Measurements from ENCODE around the gene JARID2.

The JARID2 gene

DNA sequence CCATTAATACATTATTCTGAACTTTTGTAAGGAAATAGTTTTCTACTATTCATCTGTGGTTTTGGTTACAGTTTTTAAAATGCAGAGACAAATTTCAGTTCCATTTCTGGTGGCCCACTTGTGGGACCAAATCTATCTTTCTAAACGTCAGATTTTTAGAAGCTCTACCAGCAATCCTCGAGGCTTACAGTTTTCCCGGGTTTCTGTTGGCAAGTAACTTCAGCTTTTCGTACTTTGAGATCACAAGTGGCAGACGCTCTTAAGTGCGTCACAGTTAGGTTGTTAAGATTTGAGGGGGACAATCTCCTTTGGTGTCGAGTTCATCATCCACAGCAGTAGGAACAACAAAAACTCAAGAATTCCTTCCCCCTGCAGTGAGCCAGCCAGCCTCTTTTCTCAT is 60.0 kb downstream of the JARID2 start:
- ChIA-PET CTCF (no interaction called here), POLR2A (ENCODE audit: low non-redundant PET) (no interaction called here)
- TF ChIP-seq, protein P1, sequence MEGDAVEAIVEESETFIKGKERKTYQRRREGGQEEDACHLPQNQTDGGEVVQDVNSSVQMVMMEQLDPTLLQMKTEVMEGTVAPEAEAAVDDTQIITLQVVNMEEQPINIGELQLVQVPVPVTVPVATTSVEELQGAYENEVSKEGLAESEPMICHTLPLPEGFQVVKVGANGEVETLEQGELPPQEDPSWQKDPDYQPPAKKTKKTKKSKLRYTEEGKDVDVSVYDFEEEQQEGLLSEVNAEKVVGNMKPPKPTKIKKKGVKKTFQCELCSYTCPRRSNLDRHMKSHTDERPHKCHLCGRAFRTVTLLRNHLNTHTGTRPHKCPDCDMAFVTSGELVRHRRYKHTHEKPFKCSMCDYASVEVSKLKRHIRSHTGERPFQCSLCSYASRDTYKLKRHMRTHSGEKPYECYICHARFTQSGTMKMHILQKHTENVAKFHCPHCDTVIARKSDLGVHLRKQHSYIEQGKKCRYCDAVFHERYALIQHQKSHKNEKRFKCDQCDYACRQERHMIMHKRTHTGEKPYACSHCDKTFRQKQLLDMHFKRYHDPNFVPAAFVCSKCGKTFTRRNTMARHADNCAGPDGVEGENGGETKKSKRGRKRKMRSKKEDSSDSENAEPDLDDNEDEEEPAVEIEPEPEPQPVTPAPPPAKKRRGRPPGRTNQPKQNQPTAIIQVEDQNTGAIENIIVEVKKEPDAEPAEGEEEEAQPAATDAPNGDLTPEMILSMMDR (conservative IDR thresholded peaks at IDR 0.05; ENCODE audit: low read depth) = no peak
- DNase-seq (ENCODE audit: low spot score) = no peak
- no peak overlapping the region for H3K27ac ChIP-seq

DNA sequence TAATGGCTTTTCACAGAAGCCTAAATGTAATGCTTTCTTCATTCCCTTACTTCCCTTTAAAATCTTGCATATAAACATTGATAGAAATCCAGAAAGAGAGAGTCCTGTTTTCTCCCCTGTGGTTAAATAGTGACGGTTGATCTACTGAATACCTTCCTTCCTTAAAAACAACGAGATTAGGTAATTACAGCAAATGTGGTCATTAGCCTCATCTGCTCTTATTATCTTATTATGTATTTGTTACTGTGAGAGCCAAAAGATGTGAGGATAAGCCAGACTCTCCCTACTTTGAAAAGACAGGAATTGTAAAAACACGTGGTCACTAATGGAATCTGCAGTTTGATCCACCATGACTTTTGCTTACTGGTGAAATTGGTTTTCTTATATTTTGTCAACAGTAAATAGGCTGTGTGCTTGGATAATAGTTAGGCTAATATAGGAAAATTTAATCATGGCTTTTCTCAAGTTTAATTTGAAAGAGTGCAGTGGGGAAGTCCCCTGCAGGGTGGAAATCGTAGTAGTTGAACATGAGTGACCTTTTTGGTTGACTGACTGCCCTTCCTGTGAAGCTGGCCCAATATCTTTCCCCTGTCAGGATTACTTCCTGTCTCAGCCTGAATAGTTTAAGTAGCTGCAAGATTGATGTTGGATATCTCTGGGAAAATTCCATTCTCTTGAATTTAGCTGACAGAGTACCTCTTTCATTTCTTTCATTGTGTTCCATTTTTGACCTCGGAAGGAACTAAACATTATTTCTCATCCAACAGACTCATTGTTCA is 62.8 kb downstream of the JARID2 start:
- TF ChIP-seq, protein P1 (conservative IDR thresholded peaks at IDR 0.05; ENCODE audit: low read depth) = no peak
- CTCF ChIA-PET = interaction anchor here (0.6 kb wide), 1 partner anchor 1310 kb away, joined by 3 read pairs; no protein-coding TSS in a partner anchor
- POLR2A ChIA-PET (ENCODE audit: low non-redundant PET) = no interaction called here
- DNase-seq (ENCODE audit: low spot score) = no peak
- H3K27ac ChIP-seq = no peak overlapping the region

DNA sequence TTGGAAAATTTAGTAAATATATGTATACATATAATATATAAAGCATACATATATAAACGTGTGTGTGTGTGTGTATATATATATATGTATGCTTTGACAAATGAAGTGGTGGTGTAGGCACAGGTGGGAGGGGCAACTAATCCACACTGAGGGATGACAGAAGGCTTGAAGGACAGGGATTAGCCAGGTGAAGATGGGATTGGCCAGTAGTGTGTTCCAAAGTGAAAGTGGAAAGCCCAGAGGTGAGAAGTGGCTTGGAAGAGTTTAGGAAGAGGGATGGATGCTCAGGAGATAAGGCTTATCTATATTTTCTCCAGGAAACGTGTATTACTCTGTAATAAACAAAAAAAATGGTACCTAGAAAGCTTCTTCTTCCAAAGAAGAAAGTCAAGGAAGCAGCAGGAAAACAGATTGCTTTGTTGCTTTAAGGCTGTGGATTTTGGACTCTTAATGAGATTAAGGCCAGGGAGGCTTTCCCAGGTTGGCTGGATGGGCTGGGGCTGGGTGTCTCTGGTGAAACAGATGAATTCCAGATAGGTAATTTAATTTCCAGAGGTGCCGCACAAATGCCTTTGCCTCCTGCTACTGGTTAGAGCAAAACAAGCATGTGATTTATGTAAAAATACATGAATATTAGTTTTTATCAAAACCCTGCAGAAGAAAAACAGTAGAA is 63.9 kb downstream of the JARID2 start:
- ChIA-PET POLR2A (ENCODE audit: low non-redundant PET) (no interaction called here), CTCF (interaction anchor here (0.6 kb wide), 1 partner anchor 28 kb away, joined by 3 read pairs; no protein-coding TSS in a partner anchor)

DNA sequence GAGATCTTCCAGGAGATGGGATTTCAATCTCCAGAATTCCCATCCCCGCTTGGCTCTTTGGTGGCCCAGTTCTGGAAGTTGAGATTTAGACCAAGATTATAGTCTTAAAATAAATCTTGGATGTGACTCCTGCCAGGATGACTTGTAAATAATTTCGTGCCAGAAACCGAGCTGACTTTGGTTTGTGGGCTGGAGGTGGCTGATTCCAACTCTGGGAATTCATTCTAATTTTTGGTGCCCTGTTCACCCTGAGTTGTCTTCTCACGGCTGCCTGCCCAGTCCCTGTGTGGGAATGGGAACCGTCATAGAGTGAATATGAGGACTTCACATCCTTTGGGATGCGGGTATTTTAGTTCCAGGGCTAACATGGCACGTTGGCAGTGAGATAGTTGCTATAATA is 64.8 kb downstream of the JARID2 start:
- POLR2A ChIA-PET (ENCODE audit: low non-redundant PET) = no interaction called here
- no peak for DNase-seq (ENCODE audit: low spot score)
- no peak overlapping the region for H3K27ac ChIP-seq
- CTCF ChIA-PET = interaction anchor here (0.7 kb wide), 1 partner anchor 12 kb away, joined by 3 read pairs; no protein-coding TSS in a partner anchor
- TF ChIP-seq, protein P1 (conservative IDR thresholded peaks at IDR 0.05; ENCODE audit: low read depth) = no peak

More for the DNA sequence above, 63.9 kb downstream of the JARID2 start:
- TF ChIP-seq, protein P1 (conservative IDR thresholded peaks at IDR 0.05; ENCODE audit: low read depth) = no peak
- DNase-seq (ENCODE audit: low spot score) = no peak
- H3K27ac ChIP-seq = no peak overlapping the region

DNA sequence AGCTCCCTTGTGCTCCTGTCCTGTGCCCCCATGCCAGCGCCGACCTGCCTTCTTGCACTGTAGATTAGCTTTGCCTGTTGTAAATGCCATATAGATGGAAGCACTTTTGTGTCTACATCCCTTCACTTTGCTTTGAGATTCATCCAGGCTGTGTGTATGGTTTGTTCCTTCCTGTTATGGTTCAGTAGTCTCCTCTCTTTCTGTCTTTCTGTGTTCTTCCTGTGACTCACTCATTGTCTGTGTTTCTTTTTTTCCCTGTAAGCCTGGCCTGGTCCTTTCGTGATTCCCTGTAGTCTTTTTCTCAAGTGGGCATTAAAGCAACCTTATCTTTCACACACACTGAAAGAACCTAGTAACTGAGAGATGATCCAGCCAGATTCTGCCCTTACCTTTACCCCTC is 66.6 kb downstream of the JARID2 start:
- CTCF ChIA-PET = no interaction called here
- no peak for DNase-seq (ENCODE audit: low spot score)
- TF ChIP-seq, protein P1 (conservative IDR thresholded peaks at IDR 0.05; ENCODE audit: low read depth) = no peak
- POLR2A ChIA-PET (ENCODE audit: low non-redundant PET) = no interaction called here
- peak overlapping the region; percentile 9; the same call in 1 of the 2 replicates for H3K27ac ChIP-seq

DNA sequence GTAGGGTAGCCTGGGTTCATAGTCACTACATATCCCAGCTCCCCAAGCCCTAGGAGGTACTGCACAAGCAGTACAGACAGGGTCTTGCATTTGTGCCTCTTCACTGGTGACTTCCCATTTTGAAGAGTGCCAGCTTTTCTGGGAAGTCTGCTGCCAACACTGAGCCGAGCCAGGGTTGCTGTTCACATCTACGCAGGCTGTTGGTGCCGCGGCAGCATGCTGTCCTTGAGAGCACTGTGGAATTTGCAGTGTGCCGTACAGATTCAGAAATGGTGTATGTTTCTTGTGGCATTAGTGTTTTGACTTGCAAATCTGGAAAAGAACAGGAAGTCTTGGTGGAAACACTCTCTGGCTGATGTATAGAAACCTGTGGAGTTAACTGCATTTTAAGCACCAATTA is 67.5 kb downstream of the JARID2 start:
- POLR2A ChIA-PET (ENCODE audit: low non-redundant PET) = no interaction called here
- CTCF ChIA-PET = no interaction called here
- TF ChIP-seq, protein P1 (conservative IDR thresholded peaks at IDR 0.05; ENCODE audit: low read depth) = no peak
- DNase-seq (ENCODE audit: low spot score) = no peak
- no peak overlapping the region for H3K27ac ChIP-seq

All from RWPE1 (cell line).